Esophagus muscularis mucosa (tissue), 4 donors: ENCODE data around the gene DIO3. TPM values are rescaled to one million over a fixed set of nuclear protein-coding genes. Genes with fewer than 3 reads are reported as not detected.

Experiments used
- DNase-seq: peaks from one replicate; pipeline ENCODE4 v3.0.0-alpha.2; 2017; ENCODE audit errors: extremely low spot score
- H3K27ac ChIP-seq, 4 donors: fragments of 200-600 bp; sonication (generic); replicated peaks in 1 of 4; 1 replicate in 3 of 4; 2 replicates in 1 of 4; pipeline ENCODE4 v1.5.1; 2016 to 2019; ENCODE audit warnings: mild to moderate bottlenecking in 1 of 4
- H3K27me3 ChIP-seq, 4 donors: fragments of 200-600 bp; sonication (generic); one replicate each; pipeline versions ENCODE4 v1.5.1 to v1.6.0; 2016 to 2019
- H3K36me3 ChIP-seq, 4 donors: fragments of 200-600 bp; sonication (generic); one replicate each; pipeline ENCODE4 v1.5.1; 2016 to 2019
- H3K4me1 ChIP-seq, 4 donors: fragments of 200-600 bp; sonication (generic); one replicate each; pipeline ENCODE4 v1.5.1; 2016 to 2019
- H3K4me3 ChIP-seq, 4 donors: fragments of 200-600 bp; sonication (generic); 1 replicate in 2 of 4; 2 replicates in 2 of 4; pipeline ENCODE4 v1.5.1; 2016 to 2019; ENCODE audit warnings: mild to moderate bottlenecking in 4 of 4, moderate library complexity in 1 of 4
- H3K9me3 ChIP-seq, 4 donors: fragments of 200-600 bp; sonication (generic); 1 replicate in 3 of 4; 2 replicates in 1 of 4; pipeline ENCODE4 v1.5.1; 2016 to 2019
- EP300 ChIP-seq: sonication (generic); formaldehyde crosslinking; IDR thresholded peaks from one replicate; pipeline ENCODE4 v1.6.1; 2017; ENCODE audit warnings: antibody characterized with exemption
- POLR2A ChIP-seq: fragments of 450-650 bp; IDR thresholded peaks from one replicate; pipeline ENCODE4 v1.6.1; 2017; ENCODE audit warnings: antibody characterized with exemption, moderate library complexity, mild to moderate bottlenecking, low read depth
- POLR2AphosphoS5 ChIP-seq, 2 donors: sonication (generic); formaldehyde crosslinking; IDR thresholded peaks; one replicate each; pipeline ENCODE4 v1.6.1; 2017; ENCODE audit warnings: antibody characterized with exemption in 2 of 2
- WGBS: methylation state at CpG from one replicate; pipeline ENCODE4 v1.1.5; 2018; 5-methylcytosine and 5-hydroxymethylcytosine counted together
- intact Hi-C: fragments of 100-400 bp; cut with DNase I; formaldehyde crosslinking; loops from one replicate; pipeline ENCODE4 v1.15.1; 2023
- total RNA-seq, 4 donors: library from RNA; depleted of rRNA; stranded (reverse); fragments of >200 nt; gene quantifications; one replicate each; pipeline versions ENCODE4 v1.1.0 to v1.2.1, GENCODE V29; 2016
- TF ChIP-seq, protein P1 (sequence below), 3 experiments: fragments of 200-600 bp in 2 of 3; fragments of 450-650 bp in 1 of 3; sonication (generic) in 2 of 3; IDR thresholded peaks; one replicate each; pipeline ENCODE4 v1.5.1; 2017 to 2019; ENCODE audit warnings: antibody characterized with exemption in 3 of 3, mild to moderate bottlenecking in 2 of 3, moderate library complexity in 1 of 3

Gene DIO3
- total RNA-seq, 4 donors from 2014 or later: 0.99 to 1.7 (median 1.2) TPM

DNA sequence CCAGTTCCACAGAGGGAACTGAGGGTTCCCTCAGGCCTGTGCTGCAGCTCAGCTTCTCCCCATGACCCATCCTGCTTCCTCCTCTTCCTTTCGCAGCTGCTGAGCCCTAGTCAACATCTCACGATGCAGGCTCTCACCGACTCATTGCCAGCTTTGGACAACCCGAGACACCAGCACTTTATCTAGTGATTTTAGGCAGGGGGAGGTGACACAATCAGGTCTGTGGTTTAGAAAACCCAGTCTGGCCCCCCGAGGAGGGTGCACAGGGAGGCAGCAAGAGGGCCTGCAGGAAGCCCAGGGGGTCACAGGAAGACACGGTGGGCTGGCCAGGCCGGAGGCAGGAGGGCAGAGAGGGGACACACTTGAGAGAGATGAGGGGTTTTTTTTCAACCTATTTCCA lies 35.4 kb downstream of the DIO3 start:
- peak; percentile 31 for DNase-seq
- intact Hi-C loops: no loop called here
- 73% methylated on average over 7 of the region's 7 CpGs for WGBS
- Histone ChIP-seq H3K9me3 (peaks cover 0 to 15% (median 3%) of the 10 kb centered on the region in 4 donors), H3K27me3 (peaks cover 0 to 10% (median 0%) of the 10 kb centered on the region in 4 donors), H3K27ac (no peak overlapping the region), H3K4me3 (no peak overlapping the region), H3K36me3 (no peaks in the 10 kb centered on the region), H3K4me1 (no peaks in the 10 kb centered on the region)
- TF ChIP-seq POLR2A: no peak
- TF ChIP-seq, protein P1, sequence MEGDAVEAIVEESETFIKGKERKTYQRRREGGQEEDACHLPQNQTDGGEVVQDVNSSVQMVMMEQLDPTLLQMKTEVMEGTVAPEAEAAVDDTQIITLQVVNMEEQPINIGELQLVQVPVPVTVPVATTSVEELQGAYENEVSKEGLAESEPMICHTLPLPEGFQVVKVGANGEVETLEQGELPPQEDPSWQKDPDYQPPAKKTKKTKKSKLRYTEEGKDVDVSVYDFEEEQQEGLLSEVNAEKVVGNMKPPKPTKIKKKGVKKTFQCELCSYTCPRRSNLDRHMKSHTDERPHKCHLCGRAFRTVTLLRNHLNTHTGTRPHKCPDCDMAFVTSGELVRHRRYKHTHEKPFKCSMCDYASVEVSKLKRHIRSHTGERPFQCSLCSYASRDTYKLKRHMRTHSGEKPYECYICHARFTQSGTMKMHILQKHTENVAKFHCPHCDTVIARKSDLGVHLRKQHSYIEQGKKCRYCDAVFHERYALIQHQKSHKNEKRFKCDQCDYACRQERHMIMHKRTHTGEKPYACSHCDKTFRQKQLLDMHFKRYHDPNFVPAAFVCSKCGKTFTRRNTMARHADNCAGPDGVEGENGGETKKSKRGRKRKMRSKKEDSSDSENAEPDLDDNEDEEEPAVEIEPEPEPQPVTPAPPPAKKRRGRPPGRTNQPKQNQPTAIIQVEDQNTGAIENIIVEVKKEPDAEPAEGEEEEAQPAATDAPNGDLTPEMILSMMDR (IDR thresholded peaks at IDR 0.05): no peak
- no peak for TF ChIP-seq EP300
- TF ChIP-seq POLR2AphosphoS5 (IDR thresholded peaks at IDR 0.05): no peak

- no peaks in the 10 kb centered on the region for H3K36me3 ChIP-seq
- TF ChIP-seq POLR2AphosphoS5 (IDR thresholded peaks at IDR 0.05): no peak
- TF ChIP-seq, protein P1 (IDR thresholded peaks at IDR 0.05): no peak
- no peak for TF ChIP-seq POLR2A
- TF ChIP-seq EP300: no peak
- intact Hi-C loops: no loop called here
- H3K27me3 ChIP-seq: peaks cover 0 to 18% (median 0%) of the 10 kb centered on the region in 4 donors
- H3K4me1 ChIP-seq: no peaks in the 10 kb centered on the region
- peak; percentile 26 for DNase-seq
- no peak overlapping the region for H3K27ac ChIP-seq
- peaks cover 0 to 15% (median 3%) of the 10 kb centered on the region in 4 donors for H3K9me3 ChIP-seq
- 95% methylated on average over 6 of the region's 6 CpGs for WGBS
- no peak overlapping the region for H3K4me3 ChIP-seq
These were observed 36.9 kb downstream of the DIO3 start for GRCh38 chr14:101598159-101598558.

DNA sequence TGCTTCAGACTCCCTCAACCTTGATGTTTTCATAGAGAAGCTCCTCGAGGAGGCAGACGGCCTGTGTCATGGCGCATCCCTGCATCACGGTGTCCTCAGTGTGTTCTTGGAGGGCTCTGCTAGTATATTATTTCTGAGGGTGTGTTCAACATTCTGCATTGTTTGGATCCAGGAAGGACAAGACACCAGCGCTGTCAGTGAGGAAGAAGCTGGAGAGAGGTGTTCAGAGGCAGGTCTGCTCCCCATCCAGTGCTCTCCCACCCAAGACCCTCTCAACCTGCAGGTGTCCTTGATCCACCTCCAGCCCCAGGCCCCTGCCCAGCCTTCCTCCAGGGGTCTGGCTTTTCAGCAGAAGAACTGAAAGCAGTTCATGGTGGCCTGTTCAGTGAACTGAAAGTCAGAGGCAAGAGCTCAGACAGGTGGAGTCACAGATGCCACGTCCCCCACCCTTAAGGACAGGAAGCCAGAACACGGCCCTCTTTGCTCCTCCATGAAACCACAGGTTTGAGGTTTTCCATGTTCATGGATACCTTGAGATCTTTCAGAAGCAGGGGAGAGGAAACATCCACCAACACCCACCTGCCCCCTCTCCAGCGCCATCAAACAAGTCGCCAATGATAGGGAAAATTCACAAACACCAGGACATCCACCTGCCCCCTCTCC lies 37.4 kb downstream of the DIO3 start:
- Histone ChIP-seq H3K9me3 (peaks cover 0 to 15% (median 3%) of the 10 kb centered on the region in 4 donors), H3K4me1 (no peaks in the 10 kb centered on the region), H3K27me3 (peaks cover 0 to 18% (median 0%) of the 10 kb centered on the region in 4 donors), H3K36me3 (no peaks in the 10 kb centered on the region), H3K27ac (no peak overlapping the region), H3K4me3 (no peak overlapping the region)
- TF ChIP-seq EP300 (no peak), POLR2A (no peak), POLR2AphosphoS5 (IDR thresholded peaks at IDR 0.05) (no peak)
- TF ChIP-seq, protein P1 (IDR thresholded peaks at IDR 0.05): no peak
- WGBS: 80% methylated on average over 2 of the region's 9 CpGs
- no peak for DNase-seq
- intact Hi-C loops: no loop called here

GRCh38 chr14:101599234-101599885 lies 38.1 kb downstream of the DIO3 start:
- Histone ChIP-seq H3K9me3 (peaks cover 0 to 15% (median 3%) of the 10 kb centered on the region in 4 donors), H3K36me3 (no peaks in the 10 kb centered on the region), H3K4me3 (no peak overlapping the region), H3K27ac (no peak overlapping the region), H3K27me3 (peaks cover 0 to 22% (median 0%) of the 10 kb centered on the region in 4 donors), H3K4me1 (no peaks in the 10 kb centered on the region)
- TF ChIP-seq POLR2A: no peak
- no peak for TF ChIP-seq POLR2AphosphoS5 (IDR thresholded peaks at IDR 0.05)
- TF ChIP-seq, protein P1 (IDR thresholded peaks at IDR 0.05): no peak
- no peak for TF ChIP-seq EP300
- intact Hi-C loops: no loop called here
- peak; percentile 53 for DNase-seq
- 94% methylated on average over 10 of the region's 13 CpGs for WGBS
